AG04450 (cell line): Measurements from ENCODE around the gene LRRFIP2. TPM values are rescaled to one million over a fixed set of nuclear protein-coding genes. Genes with fewer than 3 reads are reported as not detected.
"Not testable (repeated sequence)": the region's sequence is repeated elsewhere in the genome, so short reads cannot be mapped to it uniquely, and the experiment has no call there.

ENCODE experiments used
- CTCF ChIA-PET: fragments of 300-600, 350-600 bp; formaldehyde crosslinking; extraction: SDS; loops from one replicate; lab custom pipeline; 2022; ENCODE audit warnings: antibody characterized with exemption, inconsistent platforms; lab: Charles Lee
- POLR2A ChIA-PET: fragments of 350-600 bp; formaldehyde crosslinking; extraction: SDS; loops from one replicate; lab custom pipeline; 2021; ENCODE audit warnings: antibody characterized with exemption, inconsistent platforms; lab: Yijun Ruan, JAX
- DNase-seq: peaks from one replicate; pipeline ENCODE4 v3.0.0-alpha.2; 2011; ENCODE audit warnings: low read depth, low spot score
- H3K27ac ChIP-seq: one replicate; pipeline ENCODE4 v1.5.1; 2012; ENCODE audit warnings: low read depth, low read length, control low read depth
- H3K27me3 ChIP-seq: one replicate; pipeline ENCODE4 v1.6.0; 2012; ENCODE audit warnings: low read length; ENCODE audit not compliant: control insufficient read depth, insufficient read depth
- H3K4me3 ChIP-seq: 2 replicates; pipeline ENCODE4 v1.5.1; 2011; ENCODE audit warnings: mild to moderate bottlenecking, low read depth, low read length, control low read depth
- H3K9me3 ChIP-seq: 2 replicates; pipeline ENCODE4 v1.5.1; 2012; ENCODE audit warnings: low read length; ENCODE audit not compliant: control insufficient read depth, insufficient read depth
- polyA plus RNA-seq: library from polyadenylated mRNA; depleted of rRNA; stranded (reverse); fragments of >200 nt; gene quantifications from 2 replicates; pipeline ENCODE4 v1.2.3, GENCODE V29; 2011
- TF ChIP-seq, protein P1 (sequence below): IDR thresholded peaks from 2 replicates; pipeline ENCODE4 v1.5.1; 2011; ENCODE audit warnings: low read depth, low read length, control low read depth, inconsistent platforms

LRRFIP2 gene
- polyA plus RNA-seq, 1 experiment: 52.7 TPM

GRCh38 chr3:37064747-37065146 lies 109.6 kb downstream of the LRRFIP2 start:
- DNase-seq: no peak
- POLR2A ChIA-PET: interaction anchor here (0.6 kb wide), 1 partner anchor 36 kb away, joined by 11 read pairs; no protein-coding TSS in a partner anchor
- H3K9me3 ChIP-seq: no peaks in the 10 kb centered on the region
- no peak overlapping the region for H3K4me3 ChIP-seq
- TF ChIP-seq, protein P1, sequence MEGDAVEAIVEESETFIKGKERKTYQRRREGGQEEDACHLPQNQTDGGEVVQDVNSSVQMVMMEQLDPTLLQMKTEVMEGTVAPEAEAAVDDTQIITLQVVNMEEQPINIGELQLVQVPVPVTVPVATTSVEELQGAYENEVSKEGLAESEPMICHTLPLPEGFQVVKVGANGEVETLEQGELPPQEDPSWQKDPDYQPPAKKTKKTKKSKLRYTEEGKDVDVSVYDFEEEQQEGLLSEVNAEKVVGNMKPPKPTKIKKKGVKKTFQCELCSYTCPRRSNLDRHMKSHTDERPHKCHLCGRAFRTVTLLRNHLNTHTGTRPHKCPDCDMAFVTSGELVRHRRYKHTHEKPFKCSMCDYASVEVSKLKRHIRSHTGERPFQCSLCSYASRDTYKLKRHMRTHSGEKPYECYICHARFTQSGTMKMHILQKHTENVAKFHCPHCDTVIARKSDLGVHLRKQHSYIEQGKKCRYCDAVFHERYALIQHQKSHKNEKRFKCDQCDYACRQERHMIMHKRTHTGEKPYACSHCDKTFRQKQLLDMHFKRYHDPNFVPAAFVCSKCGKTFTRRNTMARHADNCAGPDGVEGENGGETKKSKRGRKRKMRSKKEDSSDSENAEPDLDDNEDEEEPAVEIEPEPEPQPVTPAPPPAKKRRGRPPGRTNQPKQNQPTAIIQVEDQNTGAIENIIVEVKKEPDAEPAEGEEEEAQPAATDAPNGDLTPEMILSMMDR: no peak
- CTCF ChIA-PET: no interaction called here
- H3K27me3 ChIP-seq: no peaks in the 10 kb centered on the region
- no peak overlapping the region for H3K27ac ChIP-seq

GRCh38 chr3:37058117-37058516 lies 116.3 kb downstream of the LRRFIP2 start:
- CTCF ChIA-PET: no interaction called here
- DNase-seq: no peak
- no peak overlapping the region for H3K4me3 ChIP-seq
- no peaks in the 10 kb centered on the region for H3K27me3 ChIP-seq
- H3K27ac ChIP-seq: no peak overlapping the region
- H3K9me3 ChIP-seq: no peaks in the 10 kb centered on the region
- POLR2A ChIA-PET: no interaction called here
- TF ChIP-seq, protein P1: no peak

DNA sequence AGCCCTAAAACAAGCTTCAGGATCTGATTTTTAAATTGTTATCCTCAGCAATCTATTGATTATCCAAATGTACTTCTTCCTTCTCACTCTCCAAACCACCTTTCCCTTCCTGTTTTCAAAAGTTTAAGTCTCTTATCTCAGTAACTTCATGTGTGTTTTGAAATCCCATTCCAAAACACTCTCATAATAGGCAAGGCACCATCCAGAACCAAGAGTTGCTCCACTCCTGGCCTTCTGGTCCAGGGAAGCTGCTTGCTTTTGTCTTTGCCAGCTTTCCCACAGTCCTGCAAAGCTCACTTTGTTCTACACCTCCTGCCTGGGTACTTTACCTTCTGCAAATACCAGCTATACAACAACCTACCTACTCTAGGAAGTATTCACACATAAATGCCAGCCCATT lies 117.6 kb downstream of the LRRFIP2 start:
- Histone ChIP-seq H3K27me3 (no peaks in the 10 kb centered on the region), H3K27ac (no peak overlapping the region), H3K4me3 (no peak overlapping the region), H3K9me3 (no peaks in the 10 kb centered on the region)
- TF ChIP-seq, protein P1: no peak
- POLR2A ChIA-PET: no interaction called here
- DNase-seq: no peak
- CTCF ChIA-PET: no interaction called here

DNA sequence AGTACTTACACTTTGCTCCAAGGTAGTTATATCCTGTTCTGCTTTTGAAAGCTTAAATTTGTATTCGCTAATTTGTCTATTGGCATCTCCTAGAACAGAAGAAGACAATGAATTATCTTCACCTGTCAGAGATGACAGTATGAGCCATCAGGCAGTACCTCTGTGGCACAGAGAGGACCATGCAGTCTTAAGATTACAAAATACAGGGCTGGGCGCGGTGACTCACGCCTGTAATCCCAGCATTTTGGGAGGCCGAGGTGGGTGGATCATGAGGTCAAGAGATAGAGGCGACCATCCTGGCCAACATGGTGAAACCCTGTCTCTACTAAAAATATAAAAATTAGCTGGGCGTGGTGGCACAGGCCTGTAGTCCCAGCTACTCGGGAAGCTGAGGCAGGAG lies 119.3 kb downstream of the LRRFIP2 start:
- CTCF ChIA-PET, H3K27ac ChIP-seq, DNase-seq, H3K27me3 ChIP-seq, H3K4me3 ChIP-seq, H3K9me3 ChIP-seq, POLR2A ChIA-PET: not testable (repeated sequence)

DNA sequence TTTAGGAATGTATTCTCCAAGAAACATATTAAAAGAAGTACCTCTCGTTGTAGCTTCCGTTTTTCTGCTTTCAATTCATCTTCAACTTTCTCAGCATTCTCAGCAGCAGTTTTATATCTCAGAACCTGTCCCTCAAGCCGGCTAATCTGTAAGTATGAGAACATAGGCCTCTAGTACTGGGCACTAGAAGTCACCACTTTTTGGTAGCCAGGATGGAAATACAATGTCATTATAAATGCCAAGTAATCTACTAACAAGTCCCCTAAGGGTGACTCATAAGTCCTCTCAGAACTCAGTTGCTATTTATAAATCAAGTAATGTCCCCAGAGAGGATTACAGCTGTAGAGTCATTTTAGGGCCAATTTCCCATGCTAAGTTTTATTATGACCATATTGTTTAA lies 120.0 kb downstream of the LRRFIP2 start:
- ChIA-PET POLR2A (no interaction called here), CTCF (no interaction called here)
- no peaks in the 10 kb centered on the region for H3K27me3 ChIP-seq
- no peak overlapping the region for H3K27ac ChIP-seq
- no peak overlapping the region for H3K4me3 ChIP-seq
- DNase-seq: no peak
- TF ChIP-seq, protein P1: no peak
- no peaks in the 10 kb centered on the region for H3K9me3 ChIP-seq

DNA sequence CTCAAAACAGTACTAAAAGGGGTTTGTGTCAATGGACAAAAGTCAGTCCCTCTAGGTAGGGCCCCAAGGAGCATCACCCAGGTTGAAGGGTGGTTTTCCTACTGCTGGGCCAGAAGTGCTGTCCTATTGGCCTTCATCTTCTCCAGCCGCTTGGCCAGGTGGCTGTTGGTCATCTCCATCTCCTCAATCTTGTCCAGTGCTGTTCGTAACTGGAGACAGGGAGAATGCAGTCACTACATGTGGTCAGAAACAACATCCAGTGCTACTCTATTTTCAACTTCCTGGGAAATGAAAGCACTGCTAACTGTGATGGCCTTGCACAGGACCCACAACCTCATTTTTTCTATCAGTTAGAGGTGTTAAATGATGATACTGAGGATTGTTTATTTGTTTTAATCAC lies 120.6 kb downstream of the LRRFIP2 start:
- Histone ChIP-seq H3K9me3 (no peaks in the 10 kb centered on the region), H3K4me3 (no peak overlapping the region), H3K27ac (no peak overlapping the region), H3K27me3 (no peaks in the 10 kb centered on the region)
- no peak for DNase-seq
- ChIA-PET CTCF (no interaction called here), POLR2A (no interaction called here)
- TF ChIP-seq, protein P1: no peak
